Caco-2 (cell line): Measurements from ENCODE around the gene SMG9. TPM values are rescaled to one million over a fixed set of nuclear protein-coding genes. Genes with fewer than 3 reads are reported as not detected.

Experiments used
- BruUV-seq: library from RNA; stranded (reverse); fragments of 400-500 nt; replicated peaks from 2 replicates; lab custom pipeline; 2021; lab: Mats Ljungman, UMichigan
- CTCF ChIA-PET: fragments of 300-600 bp; sonication (Branson Sonifier 250); formaldehyde crosslinking; loops from one replicate; lab custom pipeline; 2022; ENCODE audit warnings: antibody characterized with exemption; lab: Charles Lee
- POLR2A ChIA-PET: fragments of 300-600 bp; sonication (Branson Sonifier 250); formaldehyde crosslinking; loops from one replicate; lab custom pipeline; 2022; ENCODE audit warnings: antibody characterized with exemption; lab: Charles Lee
- DNase-seq, 2 experiments: peaks; one replicate each; pipeline versions ENCODE4 v3.0.0 to v3.0.0-alpha.2; 2020 to 2022
- H3K27me3 ChIP-seq: replicated peaks from 2 replicates; pipeline ENCODE4 v1.6.0; 2011; ENCODE audit warnings: low read length; ENCODE audit not compliant: control insufficient read depth, insufficient read depth
- H3K36me3 ChIP-seq: 2 replicates; pipeline ENCODE4 v1.5.1; 2011; ENCODE audit warnings: low read length; ENCODE audit not compliant: control insufficient read depth, insufficient read depth
- H3K4me1 ChIP-seq: fragments of 250-450 bp; sonication (Bioruptor Pico); 2 replicates; pipeline ENCODE4 v1.5.1; 2020; ENCODE audit warnings: mild to moderate bottlenecking
- H3K4me3 ChIP-seq: 2 replicates; pipeline ENCODE4 v1.5.1; 2011; ENCODE audit warnings: low read depth, mild to moderate bottlenecking, control low read depth, low read length
- H3K9me3 ChIP-seq: fragments of 250-450 bp; sonication (Bioruptor Pico); 2 replicates; pipeline ENCODE4 v1.5.1; 2020; ENCODE audit warnings: mild to moderate bottlenecking, moderate library complexity
- H3K27ac Mint-ChIP-seq: one replicate; pipeline ENCODE4 v1.8.0; 2022; ENCODE audit warnings: mixed read lengths; ENCODE audit not compliant: unreplicated experiment
- H3K27me3 Mint-ChIP-seq: one replicate; pipeline ENCODE4 v1.8.0; 2022; ENCODE audit warnings: mixed read lengths; ENCODE audit not compliant: insufficient read depth, unreplicated experiment
- H3K36me3 Mint-ChIP-seq: one replicate; pipeline ENCODE4 v1.8.0; 2022; ENCODE audit warnings: mild to moderate bottlenecking, mixed read lengths; ENCODE audit not compliant: insufficient read depth, unreplicated experiment
- H3K4me1 Mint-ChIP-seq: one replicate; pipeline ENCODE4 v1.8.0; 2022; ENCODE audit warnings: low read depth, mixed read lengths; ENCODE audit not compliant: unreplicated experiment
- H3K4me3 Mint-ChIP-seq: one replicate; pipeline ENCODE4 v1.8.0; 2022; ENCODE audit warnings: mild to moderate bottlenecking, moderate library complexity, mixed read lengths; ENCODE audit not compliant: unreplicated experiment
- H3K9me3 Mint-ChIP-seq: one replicate; pipeline ENCODE4 v1.8.0; 2022; ENCODE audit warnings: mixed read lengths; ENCODE audit not compliant: unreplicated experiment
- intact Hi-C: fragments of 100-400 bp; cut with micrococcal nuclease; formaldehyde crosslinking; loops from one replicate; pipeline ENCODE4 v1.10.0; 2022; ENCODE audit not compliant: unreplicated experiment
- total RNA-seq: library from RNA; stranded (reverse); gene quantifications from 2 replicates; pipeline ENCODE4 v1.2.3, GENCODE V29; 2022
- TF ChIP-seq, protein P1 (sequence below), 2 experiments: fragments of 200-600 bp in 1 of 2; IDR thresholded peaks; 1 replicate in 1 of 2; 2 replicates in 1 of 2; pipeline versions ENCODE4 v1.5.1 to v1.8.0; 2011 to 2022; ENCODE audit warnings: antibody characterized with exemption in 1 of 2, control low read depth in 1 of 2, inconsistent platforms in 1 of 2, low read depth in 1 of 2, low read length in 1 of 2, mild to moderate bottlenecking in 1 of 2, moderate library complexity in 1 of 2; ENCODE audit not compliant: insufficient read depth in 1 of 2, severe bottlenecking in 1 of 2, unreplicated experiment in 1 of 2

SMG9 gene
- total RNA-seq, 1 experiment from 2014 or later: 87.6 TPM

DNA sequence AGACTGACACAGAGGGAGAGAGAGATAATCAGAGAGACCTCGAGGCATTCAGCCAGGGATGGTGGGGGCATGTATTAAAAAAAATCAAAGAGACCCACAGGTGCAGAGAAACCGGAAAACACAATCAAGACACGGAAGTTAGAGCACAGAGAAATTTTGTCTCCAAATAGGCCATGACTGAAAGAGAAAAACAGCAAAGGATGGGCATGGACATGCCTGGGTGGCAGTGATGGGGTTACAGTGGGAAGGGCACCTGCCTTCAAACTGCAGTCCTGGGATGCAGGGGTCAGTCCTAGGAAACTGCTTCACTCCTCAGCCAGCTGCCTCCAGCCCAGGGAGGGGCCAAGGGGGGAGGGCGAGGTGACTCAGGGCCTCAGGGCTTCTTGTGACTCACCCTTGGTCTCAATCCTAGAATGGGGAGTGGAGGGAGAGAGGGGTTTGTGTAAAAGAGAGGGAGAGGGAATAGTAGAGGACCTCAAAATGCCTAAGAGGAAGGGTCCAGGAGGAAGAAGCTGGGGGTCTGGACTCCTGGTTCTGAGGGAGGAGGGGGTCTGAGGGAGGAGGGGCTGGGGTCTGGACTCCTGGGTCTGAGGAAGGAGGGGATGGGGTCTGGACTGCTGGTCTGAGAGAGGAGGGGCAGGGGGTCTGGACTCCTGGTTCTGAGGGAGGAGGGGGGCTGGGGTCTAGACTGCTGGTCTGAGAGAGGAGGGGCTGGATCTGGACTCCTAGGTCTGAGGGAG, 29.6 kb upstream of the SMG9 start:
- Mint-ChIP-seq H3K4me3 (peak overlapping the region; percentile 28), H3K36me3 (no peaks in the 10 kb centered on the region), H3K9me3 (peaks cover 18% of the 10 kb centered on the region), H3K27me3 (no peaks in the 10 kb centered on the region), H3K4me1 (peaks cover 21% of the 10 kb centered on the region), H3K27ac (peak overlapping the region; percentile 1)
- Histone ChIP-seq H3K27me3 (no peaks in the 10 kb centered on the region), H3K9me3 (no peaks in the 10 kb centered on the region), H3K4me3 (no peak overlapping the region), H3K36me3 (no peaks in the 10 kb centered on the region), H3K4me1 (peaks cover 10% of the 10 kb centered on the region)
- DNase-seq: peak; percentile 68 to 82
- TF ChIP-seq, protein P1, sequence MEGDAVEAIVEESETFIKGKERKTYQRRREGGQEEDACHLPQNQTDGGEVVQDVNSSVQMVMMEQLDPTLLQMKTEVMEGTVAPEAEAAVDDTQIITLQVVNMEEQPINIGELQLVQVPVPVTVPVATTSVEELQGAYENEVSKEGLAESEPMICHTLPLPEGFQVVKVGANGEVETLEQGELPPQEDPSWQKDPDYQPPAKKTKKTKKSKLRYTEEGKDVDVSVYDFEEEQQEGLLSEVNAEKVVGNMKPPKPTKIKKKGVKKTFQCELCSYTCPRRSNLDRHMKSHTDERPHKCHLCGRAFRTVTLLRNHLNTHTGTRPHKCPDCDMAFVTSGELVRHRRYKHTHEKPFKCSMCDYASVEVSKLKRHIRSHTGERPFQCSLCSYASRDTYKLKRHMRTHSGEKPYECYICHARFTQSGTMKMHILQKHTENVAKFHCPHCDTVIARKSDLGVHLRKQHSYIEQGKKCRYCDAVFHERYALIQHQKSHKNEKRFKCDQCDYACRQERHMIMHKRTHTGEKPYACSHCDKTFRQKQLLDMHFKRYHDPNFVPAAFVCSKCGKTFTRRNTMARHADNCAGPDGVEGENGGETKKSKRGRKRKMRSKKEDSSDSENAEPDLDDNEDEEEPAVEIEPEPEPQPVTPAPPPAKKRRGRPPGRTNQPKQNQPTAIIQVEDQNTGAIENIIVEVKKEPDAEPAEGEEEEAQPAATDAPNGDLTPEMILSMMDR (IDR thresholded peaks at IDR 0.05; ENCODE audit: insufficient read depth in 1 of 2, low read depth in 1 of 2, low read length in 1 of 2, severe bottlenecking in 1 of 2, unreplicated experiment in 1 of 2): no peak
- ChIA-PET CTCF (interaction anchor here (0.6 to 1.9 kb wide), 7 partner anchors 10 to 1481 kb away, joined by 3 to 33 read pairs (median 4); partner anchors contain the start of gene SMG9), POLR2A (no interaction called here)
- no TSS peak for BruUV-seq
- intact Hi-C loops: loop anchor here (10.0 kb wide), 2 partner anchors 120 to 190 kb away; partner anchors contain the start of genes IRGQ and ZNF576

DNA sequence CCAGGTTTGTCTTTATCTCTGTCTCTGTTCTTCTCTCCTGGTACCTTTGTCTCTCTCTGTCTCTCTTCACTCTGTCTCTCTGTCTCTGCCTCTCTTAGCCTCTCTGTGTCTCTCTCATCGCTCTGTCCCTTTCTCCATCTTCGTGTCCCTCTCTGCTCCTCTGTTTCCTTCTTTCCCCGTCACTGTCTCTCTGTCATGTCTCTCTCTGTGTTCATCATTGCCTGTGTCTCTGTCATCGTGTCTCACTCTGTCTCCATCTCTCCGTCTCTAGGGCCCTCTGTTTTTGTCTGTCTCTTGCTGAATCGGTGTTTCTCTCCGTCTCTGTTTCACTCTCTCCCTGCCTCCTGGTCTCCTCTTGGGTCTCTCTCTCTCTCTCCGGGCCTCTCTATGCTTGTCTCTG, 28.9 kb upstream of the SMG9 start:
- Histone ChIP-seq H3K27me3 (no peaks in the 10 kb centered on the region), H3K4me1 (peaks cover 11% of the 10 kb centered on the region), H3K9me3 (no peaks in the 10 kb centered on the region), H3K4me3 (no peak overlapping the region), H3K36me3 (no peaks in the 10 kb centered on the region)
- POLR2A ChIA-PET: no interaction called here
- no peak for DNase-seq
- TF ChIP-seq, protein P1 (IDR thresholded peaks at IDR 0.05; ENCODE audit: insufficient read depth in 1 of 2, low read depth in 1 of 2, low read length in 1 of 2, severe bottlenecking in 1 of 2, unreplicated experiment in 1 of 2): no peak
- Mint-ChIP-seq H3K27ac (peak overlapping the region; percentile 1), H3K36me3 (no peaks in the 10 kb centered on the region), H3K27me3 (no peaks in the 10 kb centered on the region), H3K4me3 (no peak overlapping the region), H3K9me3 (peaks cover 12% of the 10 kb centered on the region), H3K4me1 (peaks cover 23% of the 10 kb centered on the region)
- BruUV-seq: no TSS peak
- intact Hi-C loops: loop anchor here (10.0 kb wide), 2 partner anchors 119 to 189 kb away; partner anchors contain the start of genes IRGQ and ZNF576
- CTCF ChIA-PET: no interaction called here

DNA sequence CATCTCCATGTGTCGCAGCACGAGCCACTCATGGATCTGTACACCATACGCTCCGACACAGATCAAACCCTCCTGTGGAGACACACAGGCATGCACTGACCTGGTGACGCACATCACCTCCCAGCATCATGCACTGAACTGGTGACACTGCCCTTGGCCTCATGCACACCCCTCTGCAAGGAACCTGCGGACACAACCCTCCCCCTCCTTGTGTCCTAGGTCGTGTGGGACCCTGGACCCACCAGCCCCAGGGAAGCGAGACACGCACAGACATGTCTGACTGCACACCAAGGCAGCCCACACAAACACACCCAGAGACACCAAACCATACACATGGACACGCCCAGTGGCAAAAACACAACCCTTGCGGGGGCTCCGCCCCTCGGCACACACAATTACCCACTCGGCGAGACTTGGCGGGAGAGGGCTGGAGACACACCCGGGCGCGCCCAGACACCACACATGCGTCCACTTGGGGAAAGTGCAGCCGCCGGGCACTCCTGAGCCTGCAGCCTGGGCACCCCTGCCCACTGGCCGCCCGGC, 28.0 kb upstream of the SMG9 start:
- DNase-seq: no peak
- Histone ChIP-seq H3K9me3 (no peaks in the 10 kb centered on the region), H3K36me3 (no peaks in the 10 kb centered on the region), H3K4me3 (no peak overlapping the region), H3K4me1 (peaks cover 11% of the 10 kb centered on the region), H3K27me3 (no peaks in the 10 kb centered on the region)
- H3K4me1 Mint-ChIP-seq: peaks cover 28% of the 10 kb centered on the region
- no peaks in the 10 kb centered on the region for H3K27me3 Mint-ChIP-seq
- H3K27ac Mint-ChIP-seq: no peak overlapping the region
- H3K36me3 Mint-ChIP-seq: no peaks in the 10 kb centered on the region
- TF ChIP-seq, protein P1 (IDR thresholded peaks at IDR 0.05; ENCODE audit: insufficient read depth in 1 of 2, low read depth in 1 of 2, low read length in 1 of 2, severe bottlenecking in 1 of 2, unreplicated experiment in 1 of 2): no peak
- intact Hi-C loops: loop anchor here (10.0 kb wide), 2 partner anchors 118 to 188 kb away; partner anchors contain the start of genes IRGQ and ZNF576
- POLR2A ChIA-PET: no interaction called here
- CTCF ChIA-PET: no interaction called here
- no peak overlapping the region for H3K4me3 Mint-ChIP-seq
- no TSS peak for BruUV-seq
- H3K9me3 Mint-ChIP-seq: peaks cover 10% of the 10 kb centered on the region
